DMS114 treated with DMSO at 0.1 percent for 48 hours (cell line): ENCODE data around the gene LINGO4.

Experiments used
- DNase-seq: peaks from one replicate; lab custom pipeline; 2025; ENCODE audit not compliant: unreplicated experiment; lab: John Stamatoyannopoulos, UW

Gene LINGO4, protein sequence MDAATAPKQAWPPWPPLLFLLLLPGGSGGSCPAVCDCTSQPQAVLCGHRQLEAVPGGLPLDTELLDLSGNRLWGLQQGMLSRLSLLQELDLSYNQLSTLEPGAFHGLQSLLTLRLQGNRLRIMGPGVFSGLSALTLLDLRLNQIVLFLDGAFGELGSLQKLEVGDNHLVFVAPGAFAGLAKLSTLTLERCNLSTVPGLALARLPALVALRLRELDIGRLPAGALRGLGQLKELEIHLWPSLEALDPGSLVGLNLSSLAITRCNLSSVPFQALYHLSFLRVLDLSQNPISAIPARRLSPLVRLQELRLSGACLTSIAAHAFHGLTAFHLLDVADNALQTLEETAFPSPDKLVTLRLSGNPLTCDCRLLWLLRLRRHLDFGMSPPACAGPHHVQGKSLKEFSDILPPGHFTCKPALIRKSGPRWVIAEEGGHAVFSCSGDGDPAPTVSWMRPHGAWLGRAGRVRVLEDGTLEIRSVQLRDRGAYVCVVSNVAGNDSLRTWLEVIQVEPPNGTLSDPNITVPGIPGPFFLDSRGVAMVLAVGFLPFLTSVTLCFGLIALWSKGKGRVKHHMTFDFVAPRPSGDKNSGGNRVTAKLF

DNA sequence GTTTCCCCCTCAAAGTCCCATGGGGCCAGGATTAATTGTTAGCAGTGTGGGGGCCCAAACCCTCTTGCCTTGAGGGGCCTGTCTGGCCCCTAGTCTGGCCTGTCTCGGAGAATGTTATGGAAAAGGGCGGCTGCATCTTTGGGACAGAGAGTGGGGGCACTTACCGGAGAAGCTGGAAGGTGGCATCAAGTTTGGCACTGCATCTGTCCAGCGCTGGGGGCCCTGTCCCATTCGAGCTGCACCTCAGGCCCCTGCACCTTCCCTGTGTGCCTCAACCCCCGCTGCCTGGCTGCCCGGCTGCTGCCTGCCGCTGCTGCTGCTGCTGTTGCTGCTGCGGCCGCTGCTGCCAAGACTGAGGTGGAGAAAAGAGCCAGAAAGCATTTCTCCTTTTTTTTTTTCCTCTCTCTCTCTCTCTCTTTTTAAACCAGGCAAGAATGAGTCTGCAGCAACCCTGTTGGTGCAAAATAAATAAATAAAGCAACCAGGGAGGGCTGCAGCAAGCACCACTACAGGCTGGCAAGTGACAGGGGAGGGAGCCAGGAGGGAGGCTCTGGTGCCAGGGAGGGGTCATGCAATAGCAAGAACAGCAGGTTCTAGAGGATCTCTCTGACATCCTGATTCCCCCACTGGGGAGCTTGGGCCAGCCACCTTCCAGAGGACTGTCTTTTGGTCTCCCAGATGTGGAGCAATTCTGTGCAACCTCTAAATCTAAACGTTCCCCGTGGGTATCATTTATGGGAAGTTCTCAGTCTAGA is at the start of gene LINGO4:
Gene LINGO4, minus strand, starts transcription at position 354 of the 755 bp plus-strand sequence. CDS start 2,715 bp downstream, outside the sequence.
- DNase-seq = no peak

DNA sequence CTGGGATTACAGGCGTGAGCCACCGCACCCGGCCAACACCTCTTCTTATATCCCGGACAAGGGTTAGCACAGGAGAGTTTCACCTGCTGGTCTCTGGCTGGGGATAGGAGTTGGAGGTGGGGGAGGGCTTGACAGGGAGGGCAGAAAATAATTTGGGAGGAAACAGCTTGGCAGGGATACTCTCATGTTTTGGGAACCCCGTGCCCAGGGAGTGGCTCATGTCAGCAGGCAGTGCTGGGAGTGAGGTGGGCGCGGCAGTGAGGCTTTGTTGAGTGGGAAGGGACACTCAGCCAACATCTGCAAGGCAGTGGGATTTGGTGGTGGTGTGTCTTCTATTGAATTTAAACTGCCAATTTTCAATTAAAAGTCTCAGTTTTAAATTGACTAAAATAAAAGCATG is 49.4 kb upstream of the LINGO4 start:
- no peak for DNase-seq

DNA sequence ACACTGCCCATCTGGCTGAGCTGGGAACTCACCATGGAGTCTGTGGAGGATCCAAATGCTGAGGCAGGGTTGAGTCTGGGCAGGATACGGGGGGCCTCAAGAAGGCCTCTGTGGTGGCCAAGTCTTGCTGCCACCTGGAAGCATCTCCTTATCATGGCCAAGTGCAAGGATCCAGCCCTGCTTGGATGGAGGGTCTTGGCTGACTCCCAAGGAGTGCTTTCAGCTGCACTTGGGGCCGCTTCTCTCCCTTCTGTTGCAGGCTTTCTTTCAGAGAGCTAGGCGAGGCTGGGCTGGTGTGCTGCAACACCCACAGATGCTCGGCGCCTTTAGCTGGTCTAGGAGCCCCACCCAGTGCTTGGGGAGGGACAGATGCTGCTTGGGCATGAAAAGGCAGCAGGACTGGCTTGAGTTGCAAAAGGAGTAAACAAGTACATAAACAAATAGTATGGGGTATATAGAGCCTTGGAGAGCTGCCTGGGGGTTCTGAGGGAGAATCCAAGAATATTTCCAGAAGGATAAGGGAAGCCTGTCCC is 48.3 kb upstream of the LINGO4 start, which contains the start of gene THEM5:
Gene THEM5, minus strand, starts transcription at position 302 of the 533 bp plus-strand sequence. Its CDS starts 147 bp downstream, at position 155.
- DNase-seq = no peak

DNA sequence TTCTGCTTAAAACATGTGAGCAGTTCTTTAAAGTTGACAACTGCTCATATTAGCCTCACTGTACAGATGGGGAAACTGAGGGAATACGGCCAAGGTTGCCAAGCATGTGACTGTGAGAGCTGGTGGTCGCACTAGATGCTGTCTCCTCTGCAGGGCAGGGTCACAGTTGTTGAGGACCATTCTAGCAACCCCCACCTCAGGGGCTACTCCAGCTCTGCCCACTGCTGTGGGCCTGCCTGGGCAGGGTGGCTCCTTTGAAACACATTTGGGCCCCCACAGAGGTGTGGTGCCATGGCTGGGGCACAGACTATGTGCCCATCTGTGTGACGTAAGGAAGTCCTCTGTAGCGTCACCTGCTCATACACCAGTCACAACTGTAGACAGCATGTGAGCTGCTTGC is 47.5 kb upstream of the LINGO4 start:
- DNase-seq = no peak

DNA sequence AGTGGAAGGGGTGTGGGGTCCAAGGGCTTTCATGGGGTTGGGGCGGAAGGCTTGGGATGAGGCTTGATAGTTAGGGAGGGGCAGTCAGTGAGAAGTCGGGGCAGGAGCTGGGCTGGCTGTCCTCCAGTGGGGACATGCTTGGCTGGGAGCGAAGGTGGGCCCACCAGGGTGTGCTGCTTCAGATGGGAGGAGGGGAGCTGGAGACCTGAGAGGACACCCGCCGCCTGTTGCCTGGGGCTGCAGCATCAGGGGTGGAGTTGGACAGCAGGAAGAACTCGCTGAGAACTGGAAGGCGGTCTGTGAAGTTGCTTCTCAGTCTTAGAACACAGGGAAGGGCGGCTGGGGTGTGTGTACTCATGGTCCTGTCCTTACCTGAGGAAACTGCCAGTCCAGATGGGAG is 46.7 kb upstream of the LINGO4 start:
- no peak for DNase-seq

DNA sequence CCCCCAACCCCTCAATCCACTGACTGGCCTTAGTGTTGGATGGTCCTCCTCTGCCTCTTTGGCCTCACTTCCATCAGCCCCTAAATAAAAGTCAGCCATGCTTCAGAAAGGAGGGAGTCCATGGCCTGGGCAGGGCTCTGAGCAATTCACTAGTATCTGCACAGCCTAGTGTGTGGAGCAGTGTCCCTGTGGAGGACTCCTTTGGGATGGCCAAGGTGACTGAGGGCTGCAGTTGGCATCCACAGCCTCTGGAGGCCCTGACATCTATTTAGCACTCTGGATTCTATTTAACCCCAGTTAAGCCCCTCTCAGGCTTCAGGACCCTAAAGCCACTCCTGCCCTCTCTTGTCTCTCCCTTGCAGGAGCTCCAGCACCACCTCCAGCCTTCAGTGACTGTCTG is 44.7 kb upstream of the LINGO4 start:
- no peak for DNase-seq

DNA sequence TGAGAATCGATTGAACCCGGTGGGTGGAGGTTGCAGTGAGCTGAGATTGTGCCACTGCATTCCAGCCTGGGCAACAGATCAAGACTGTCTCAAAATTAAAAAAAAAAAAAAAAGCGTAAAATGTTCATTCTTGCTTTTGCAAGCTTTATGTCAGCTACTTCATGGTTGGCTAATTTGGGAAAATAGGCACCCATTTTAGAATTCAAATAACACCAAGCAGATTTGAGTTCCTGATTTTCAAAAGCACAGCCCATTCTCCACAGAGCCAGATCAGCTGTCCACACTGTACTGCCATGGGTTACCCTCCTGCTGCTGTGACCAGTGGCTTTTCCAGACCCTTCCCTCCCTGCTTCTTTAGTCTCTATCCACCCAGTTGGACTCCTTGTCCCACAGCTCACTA is 43.9 kb upstream of the LINGO4 start:
- no peak for DNase-seq

DNA sequence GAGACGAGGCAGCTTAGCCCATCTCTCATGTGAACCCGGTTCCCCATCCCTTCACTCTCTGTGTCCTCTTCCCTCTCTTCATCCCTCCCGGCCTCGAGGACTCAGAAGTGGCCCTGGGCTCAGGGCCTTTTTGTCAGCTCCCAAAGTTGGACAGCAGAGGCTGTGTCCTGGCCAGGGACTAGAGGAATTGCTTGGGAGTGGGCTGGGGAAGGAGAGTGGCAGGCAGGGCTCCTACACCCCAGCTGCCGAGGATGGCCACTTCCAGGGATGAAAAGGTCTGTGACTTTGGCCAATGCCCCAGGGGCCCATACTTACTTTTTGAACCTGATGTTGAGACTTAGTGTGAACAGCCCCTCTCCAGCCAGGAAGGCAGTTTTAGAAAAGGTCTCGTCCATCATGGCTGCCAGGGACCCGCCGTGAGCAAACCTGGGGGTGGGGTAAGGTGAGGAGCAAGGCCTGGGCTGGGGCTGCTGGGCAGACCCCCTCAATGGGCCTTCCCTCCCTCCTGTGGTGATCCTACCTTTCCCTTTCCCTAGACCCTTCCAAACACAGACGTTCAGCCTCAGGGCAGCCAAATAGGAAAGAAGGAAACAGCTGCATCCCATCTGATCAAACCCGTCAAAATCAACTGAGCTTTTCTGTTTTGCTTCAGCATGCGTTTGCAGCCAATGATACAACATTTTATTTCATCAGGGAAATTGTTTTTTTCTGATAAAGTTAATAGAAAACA is 42.8 kb upstream of the LINGO4 start:
- DNase-seq = no peak

DNA sequence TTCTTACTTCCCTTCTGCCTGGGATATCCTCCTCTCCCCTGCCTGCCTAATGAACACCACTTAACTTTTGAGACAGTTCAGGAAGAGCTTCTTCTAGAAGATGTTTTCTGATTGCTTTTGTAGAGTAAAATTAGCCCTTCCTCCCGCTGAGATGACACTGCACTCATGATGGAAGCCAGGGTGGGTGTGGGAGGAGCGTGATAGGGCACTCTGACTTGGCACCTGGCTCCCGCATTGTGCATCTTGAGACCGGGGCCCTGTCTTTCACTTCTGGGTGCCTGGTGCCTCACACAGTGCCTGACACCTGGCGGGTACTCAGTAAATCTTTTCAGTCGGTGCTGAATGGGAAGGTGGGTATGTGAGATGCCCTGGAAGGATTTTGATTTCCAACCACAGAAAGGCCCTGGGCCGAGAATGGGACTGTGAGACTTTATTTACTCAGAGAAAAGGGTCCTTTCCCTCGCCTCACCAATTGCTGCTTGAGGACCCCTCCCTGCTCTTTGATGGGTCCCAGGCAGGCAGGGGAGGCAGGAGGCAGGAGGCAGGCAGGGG is 41.5 kb upstream of the LINGO4 start:
- no peak for DNase-seq

DNA sequence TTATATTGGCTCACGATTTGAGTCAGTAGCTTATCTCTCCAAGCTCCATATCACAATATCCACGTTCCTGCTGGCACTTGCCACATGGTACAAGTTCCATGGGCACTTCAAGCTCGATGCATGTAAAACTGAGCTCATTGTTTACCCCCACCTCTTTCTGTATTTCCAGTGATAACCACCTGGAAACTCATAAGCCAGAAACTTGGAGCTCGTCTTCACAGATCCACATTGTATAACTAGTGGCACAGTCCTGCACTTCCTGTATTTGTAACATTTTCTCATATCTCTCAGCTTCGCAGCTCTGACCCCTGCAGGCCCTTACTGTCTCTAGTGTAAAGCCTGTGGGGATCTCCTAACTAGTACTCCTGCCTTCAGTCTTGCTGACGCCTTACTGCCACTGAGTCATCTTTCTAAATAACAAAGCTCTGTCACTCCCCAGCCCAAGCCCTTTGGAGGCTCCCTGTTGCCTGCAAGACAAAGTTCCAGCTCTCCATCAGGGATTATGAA is 40.9 kb upstream of the LINGO4 start:
- DNase-seq = no peak

DNA sequence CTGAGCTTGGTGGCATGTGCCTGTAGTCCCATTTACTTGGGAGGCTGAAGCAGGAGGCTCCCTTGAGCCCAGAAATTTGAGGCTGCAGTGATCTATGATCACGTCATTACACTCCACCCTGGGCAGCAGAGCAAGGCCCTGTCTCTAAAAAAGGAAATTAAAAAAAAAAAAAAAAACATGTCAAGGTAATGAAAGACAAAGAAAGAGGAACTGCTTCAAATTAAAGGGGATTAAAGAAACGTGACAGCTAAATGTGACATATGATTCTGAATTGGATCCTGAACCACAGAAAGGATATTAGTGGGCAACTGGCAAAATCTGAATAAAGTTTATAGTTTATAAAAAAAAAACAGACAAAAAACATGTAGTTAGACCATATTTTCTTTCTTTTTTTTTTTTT is 38.2 kb upstream of the LINGO4 start:
- DNase-seq = no peak

DNA sequence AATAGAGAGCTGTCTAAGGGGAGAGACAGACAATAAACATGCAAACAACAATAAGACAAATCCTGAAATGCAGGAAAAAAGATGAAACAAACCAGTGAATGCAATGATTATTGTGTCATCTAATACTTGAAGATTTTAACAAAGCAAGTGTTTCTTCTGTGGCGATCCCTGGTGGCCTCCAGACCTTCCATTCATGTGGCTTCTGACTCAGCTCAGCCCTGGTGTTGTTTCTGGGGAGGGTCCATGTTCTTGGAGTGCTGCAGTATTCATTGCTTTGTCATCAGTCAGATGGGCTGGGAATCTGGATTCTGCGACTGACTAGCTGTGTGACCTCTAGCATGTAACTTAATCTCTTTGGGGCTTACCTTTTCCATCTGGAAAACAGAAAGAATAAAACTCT is 35.9 kb upstream of the LINGO4 start:
- DNase-seq = no peak

DNA sequence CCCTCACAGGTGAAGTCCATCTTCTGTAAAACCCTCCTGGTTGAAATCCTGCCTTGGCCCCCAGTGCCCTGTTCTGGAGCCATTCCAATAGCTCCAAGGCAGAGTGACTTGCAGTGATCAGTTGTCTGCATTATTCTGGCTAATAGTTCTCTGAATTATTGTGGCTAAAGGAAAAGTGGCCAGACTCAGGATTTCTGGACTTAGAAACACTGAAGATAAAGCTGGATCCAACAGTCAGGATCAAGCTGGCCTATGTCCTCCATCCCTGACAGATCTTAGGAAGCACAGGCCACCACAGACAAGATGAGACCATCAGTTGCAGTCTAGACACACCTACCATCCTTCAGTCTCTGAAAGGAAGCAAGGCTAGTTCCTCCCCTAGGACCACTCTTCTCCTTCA is 35.2 kb upstream of the LINGO4 start:
- no peak for DNase-seq

DNA sequence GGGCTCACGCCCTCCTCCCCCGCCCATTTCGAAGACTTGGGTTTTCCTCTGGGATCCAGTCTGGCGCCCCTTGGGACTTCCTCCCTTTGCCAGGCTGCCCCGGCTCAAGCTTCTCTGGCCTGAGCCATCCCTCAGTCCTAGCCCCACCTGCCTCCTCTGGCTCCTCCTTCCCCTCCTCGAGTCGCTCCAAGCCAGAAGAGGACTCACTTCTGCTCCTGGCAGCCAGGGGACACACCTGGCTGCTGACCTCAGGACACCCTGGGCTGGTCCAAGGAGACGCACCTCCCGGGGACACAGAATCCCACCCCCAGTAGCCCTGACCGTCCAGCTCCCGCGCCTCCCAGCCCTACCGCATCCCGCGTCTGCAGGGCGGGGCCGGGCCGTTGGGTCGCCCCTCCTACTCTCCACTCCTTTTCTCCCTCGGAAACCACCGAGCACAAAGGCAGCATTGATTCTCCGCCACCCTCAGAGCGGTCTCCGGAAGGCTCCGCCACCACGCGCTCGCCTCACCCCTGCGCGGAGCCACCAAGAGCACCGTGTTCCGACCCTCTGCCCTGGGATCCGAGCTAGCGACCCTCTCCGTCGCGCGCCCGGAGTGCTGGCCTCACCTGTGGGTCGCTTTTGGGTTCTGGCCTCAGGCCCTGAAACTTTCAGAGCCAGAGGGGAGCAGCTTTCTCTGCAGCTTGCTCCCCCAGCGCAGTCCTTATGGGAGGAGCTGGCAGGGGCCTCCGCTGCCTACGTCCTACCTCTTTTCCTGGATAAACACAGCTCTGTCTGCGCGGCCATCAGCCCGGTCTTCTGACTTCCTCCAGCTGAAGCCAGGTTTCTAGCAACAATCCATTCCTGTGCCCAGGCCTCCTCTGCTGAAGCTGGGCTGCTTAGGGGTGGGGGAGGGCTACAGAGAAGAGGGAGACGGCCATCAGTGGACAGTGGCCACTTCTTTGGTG is 34.5 kb upstream of the LINGO4 start, which contains the start of gene C2CD4D:
Gene C2CD4D, minus strand, starts transcription at position 364 of the 947 bp plus-strand sequence. CDS start 831 bp downstream, outside the sequence.
- no peak for DNase-seq

DNA sequence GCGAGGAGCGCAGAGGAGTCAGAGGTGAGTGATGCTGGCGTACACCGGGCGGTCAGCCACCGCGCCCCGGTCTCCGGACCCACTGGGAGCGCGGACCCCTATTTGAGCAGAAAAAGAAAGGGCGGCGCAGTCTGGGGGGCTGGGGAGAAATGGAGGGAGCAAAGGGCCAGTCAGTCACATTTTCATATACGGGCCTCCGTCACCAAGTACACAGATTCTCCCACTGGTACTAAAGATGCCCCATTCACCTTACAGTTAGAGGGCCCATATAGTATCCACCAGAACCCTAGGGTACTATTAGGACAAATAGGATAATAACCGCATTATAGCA is 33.8 kb upstream of the LINGO4 start:
- DNase-seq = no peak

DNA sequence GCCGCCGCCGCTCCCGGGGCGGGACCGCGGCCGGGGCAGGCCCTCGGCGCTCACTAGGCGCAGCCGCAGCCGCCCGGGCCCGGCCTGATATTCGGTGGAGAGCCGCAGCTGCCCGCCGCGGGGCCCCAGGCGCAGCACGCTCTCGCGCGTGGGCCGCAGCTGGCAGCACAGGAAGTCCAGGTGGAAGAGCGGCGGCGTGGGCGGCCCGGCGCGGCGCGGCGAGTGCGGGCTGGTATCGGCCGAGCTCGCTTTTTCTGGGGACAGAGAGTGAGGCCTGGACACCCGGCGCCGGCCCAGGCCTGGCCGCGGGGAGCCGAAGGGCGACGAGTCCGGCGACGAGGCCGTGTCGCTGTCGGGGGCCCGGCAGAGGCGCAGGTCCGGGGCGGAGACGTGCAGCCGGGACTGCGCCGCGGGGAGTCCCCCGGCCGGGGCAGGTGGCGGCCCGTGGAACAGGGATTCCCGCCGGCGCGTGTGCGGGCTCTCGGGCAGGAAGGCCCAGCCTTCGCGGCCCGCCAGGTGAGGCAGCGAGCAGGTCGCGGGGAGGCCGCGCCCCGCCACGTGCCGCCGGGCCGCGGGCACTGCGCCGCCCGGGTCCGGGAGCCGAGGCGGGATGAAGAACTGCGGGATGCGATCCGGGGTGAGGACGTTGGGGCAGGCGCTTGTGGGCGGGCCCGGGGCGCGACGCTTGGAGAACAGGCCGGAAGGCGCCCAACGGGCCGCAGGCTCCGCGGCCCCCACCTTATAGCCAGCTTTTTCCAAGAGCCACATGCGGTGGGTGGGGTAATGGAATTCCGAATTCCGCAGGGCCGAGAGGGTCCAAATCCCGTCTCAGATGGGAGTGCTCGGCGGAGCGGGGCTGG is 33.2 kb upstream of the LINGO4 start:
- DNase-seq = no peak

DNA sequence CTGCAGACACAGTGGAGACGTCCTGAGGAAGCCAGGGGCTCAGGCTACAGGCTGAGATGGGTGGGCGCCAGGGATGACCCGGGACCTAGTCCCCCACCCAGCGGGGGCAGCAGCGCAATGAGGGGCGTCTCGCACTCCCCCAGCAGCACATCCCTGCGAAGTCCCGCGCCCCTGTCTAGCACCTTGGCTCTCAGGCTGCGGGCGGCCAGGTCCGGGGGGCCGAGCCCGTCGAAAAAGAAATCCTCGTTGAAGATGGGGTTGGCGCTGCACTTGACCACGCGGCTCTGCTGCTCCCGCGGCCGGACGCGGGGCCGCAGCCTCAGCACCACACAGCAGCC is 32.6 kb upstream of the LINGO4 start:
- no peak for DNase-seq

DNA sequence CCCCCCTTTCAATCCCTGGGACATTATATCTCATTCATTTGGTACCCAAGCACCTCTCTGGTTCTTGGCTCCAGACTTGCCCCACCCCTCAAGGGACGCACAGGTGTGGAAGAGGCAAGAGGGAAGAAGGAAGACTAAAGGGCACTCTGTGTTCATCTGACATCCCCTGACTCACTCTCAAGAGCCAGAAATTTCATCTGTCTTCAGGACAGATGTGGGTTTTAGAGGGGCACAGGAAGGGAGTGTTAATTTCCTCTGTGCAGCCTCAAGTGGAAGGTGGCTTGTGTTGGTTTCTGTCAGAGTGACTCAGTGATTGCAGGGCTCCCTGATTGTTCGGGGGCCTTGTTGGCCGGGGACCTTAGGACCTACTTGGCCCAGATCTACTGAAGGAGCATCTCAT is 32.0 kb upstream of the LINGO4 start:
- no peak for DNase-seq

DNA sequence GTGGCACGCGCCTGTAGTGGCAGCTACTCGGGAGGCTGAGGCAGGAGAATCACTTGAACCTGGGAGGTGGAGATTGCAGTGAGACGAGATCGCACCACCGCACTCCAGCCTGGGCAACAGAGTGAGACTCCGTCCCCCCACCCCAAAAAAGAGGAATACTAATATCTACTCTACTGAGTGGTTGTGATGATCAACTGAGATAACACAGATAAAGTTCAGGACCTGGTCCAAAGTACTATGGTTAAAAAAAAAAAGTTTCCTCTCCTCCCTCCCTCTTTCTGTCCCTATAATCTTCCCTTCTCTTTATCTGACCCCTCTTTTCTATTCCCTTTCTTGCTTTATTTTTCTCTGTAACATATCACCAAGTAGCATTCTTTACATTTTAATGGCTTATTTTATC is 30.4 kb upstream of the LINGO4 start:
- DNase-seq = no peak
